ENCODE data around the gene P2RX2. TPM values are rescaled to one million over a fixed set of nuclear protein-coding genes. Genes with fewer than 3 reads are reported as not detected.

The P2RX2 gene
- total RNA-seq, 1 donor = not detected

- TF ChIP-seq CTCF (IDR thresholded peaks at IDR 0.05; ENCODE audit: extremely low read depth, low read depth, low read length) = no peak
- Histone ChIP-seq H3K4me2 (ENCODE audit: insufficient read depth, low read length) (peak overlapping the region; percentile 81), H2AFZ (ENCODE audit: low read length) (peak overlapping the region; percentile 78), H3K9me3 (ENCODE audit: low read depth, low read length) (peaks cover 2% of the 10 kb centered on the region), H3K4me3 (ENCODE audit: insufficient read depth, low read length) (peak overlapping the region; percentile 60), H3K27me3 (ENCODE audit: insufficient read depth, low read length) (no peaks in the 10 kb centered on the region), H4K20me1 (ENCODE audit: insufficient read depth, low read length) (no peaks in the 10 kb centered on the region), H3K27ac (ENCODE audit: low read depth, low read length) (no peak overlapping the region), H3K36me3 (ENCODE audit: insufficient read depth, low read length) (no peaks in the 10 kb centered on the region), H3K79me2 (ENCODE audit: insufficient read depth, low read length) (no peaks in the 10 kb centered on the region), H3K4me1 (ENCODE audit: insufficient read depth, low read length) (peaks cover 2% of the 10 kb centered on the region)
- DNase-seq (ENCODE audit: insufficient read length, low spot score, missing footprints) = no peak
Measured at GRCh38 chr12:132593521-132593920, 25.1 kb upstream of the P2RX2 start.

DNA sequence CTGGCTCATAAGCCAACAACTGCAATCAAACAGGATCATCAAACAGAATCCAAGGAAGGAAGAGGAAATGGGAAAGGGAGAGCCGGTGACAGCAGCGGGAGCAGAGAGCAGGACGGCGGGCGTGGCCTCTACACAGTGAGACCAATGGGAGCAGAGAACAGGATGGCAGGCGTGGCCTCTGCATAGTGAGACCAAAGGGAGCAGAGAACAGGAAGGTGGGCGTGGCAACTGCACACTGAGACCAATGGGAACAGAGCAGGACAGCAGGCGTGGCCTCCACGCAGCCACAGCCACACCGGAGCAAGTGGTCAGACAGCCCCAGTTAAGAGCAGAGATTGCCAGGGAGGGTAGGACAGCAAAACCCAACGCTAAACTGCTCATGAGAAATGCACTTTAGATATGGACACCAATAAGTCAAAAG lies 24.6 kb upstream of the P2RX2 start:
- Histone ChIP-seq H3K27me3 (ENCODE audit: insufficient read depth, low read length) (no peaks in the 10 kb centered on the region), H3K79me2 (ENCODE audit: insufficient read depth, low read length) (no peaks in the 10 kb centered on the region), H3K4me1 (ENCODE audit: insufficient read depth, low read length) (peaks cover 6% of the 10 kb centered on the region), H3K4me3 (ENCODE audit: insufficient read depth, low read length) (peak overlapping the region; percentile 60), H4K20me1 (ENCODE audit: insufficient read depth, low read length) (no peaks in the 10 kb centered on the region), H2AFZ (ENCODE audit: low read length) (peak overlapping the region; percentile 78), H3K36me3 (ENCODE audit: insufficient read depth, low read length) (no peaks in the 10 kb centered on the region), H3K4me2 (ENCODE audit: insufficient read depth, low read length) (peak overlapping the region; percentile 81), H3K9me3 (ENCODE audit: low read depth, low read length) (peaks cover under 1% of the 10 kb centered on the region), H3K27ac (ENCODE audit: low read depth, low read length) (no peak overlapping the region)
- peak; percentile 99 for DNase-seq (ENCODE audit: insufficient read length, low spot score, missing footprints)
- TF ChIP-seq CTCF (IDR thresholded peaks at IDR 0.05; ENCODE audit: extremely low read depth, low read depth, low read length) = no peak

DNA sequence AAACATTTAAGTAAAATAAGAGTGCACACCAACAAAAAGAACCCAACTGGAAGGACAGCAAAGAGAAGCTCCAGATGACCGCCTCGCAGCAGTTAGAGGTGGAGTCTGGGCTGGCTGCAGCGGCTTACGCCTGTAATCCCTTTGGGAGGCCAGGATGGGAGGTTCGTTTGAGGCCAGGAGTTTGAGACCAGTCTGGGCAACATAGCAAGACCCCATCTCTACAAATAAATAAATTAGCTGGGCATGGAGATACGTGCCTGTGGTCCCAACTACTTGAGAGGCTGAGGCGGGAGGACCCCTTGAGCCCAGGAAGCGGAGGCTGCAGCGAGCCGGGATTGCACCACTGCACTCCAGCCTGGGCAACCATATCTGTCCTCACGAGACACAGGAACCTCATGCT lies 23.4 kb upstream of the P2RX2 start:
- Histone ChIP-seq H3K36me3 (ENCODE audit: insufficient read depth, low read length) (no peaks in the 10 kb centered on the region), H3K4me2 (ENCODE audit: insufficient read depth, low read length) (no peak overlapping the region)

GRCh38 chr12:132596016-132596415 lies 22.6 kb upstream of the P2RX2 start:
- peaks cover 10% of the 10 kb centered on the region for H3K4me1 ChIP-seq (ENCODE audit: insufficient read depth, low read length)
- H3K27me3 ChIP-seq (ENCODE audit: insufficient read depth, low read length) = no peaks in the 10 kb centered on the region
- no peaks in the 10 kb centered on the region for H3K36me3 ChIP-seq (ENCODE audit: insufficient read depth, low read length)
- no peaks in the 10 kb centered on the region for H3K79me2 ChIP-seq (ENCODE audit: insufficient read depth, low read length)
- H4K20me1 ChIP-seq (ENCODE audit: insufficient read depth, low read length) = no peaks in the 10 kb centered on the region
- no peak overlapping the region for H3K27ac ChIP-seq (ENCODE audit: low read depth, low read length)
- no peak overlapping the region for H2AFZ ChIP-seq (ENCODE audit: low read length)
- no peak overlapping the region for H3K4me2 ChIP-seq (ENCODE audit: insufficient read depth, low read length)
- TF ChIP-seq CTCF (IDR thresholded peaks at IDR 0.05; ENCODE audit: extremely low read depth, low read depth, low read length) = no peak
- no peak overlapping the region for H3K4me3 ChIP-seq (ENCODE audit: insufficient read depth, low read length)
- no peaks in the 10 kb centered on the region for H3K9me3 ChIP-seq (ENCODE audit: low read depth, low read length)
- no peak for DNase-seq (ENCODE audit: insufficient read length, low spot score, missing footprints)

More for the DNA sequence above, 23.4 kb upstream of the P2RX2 start:
- no peak for TF ChIP-seq CTCF (IDR thresholded peaks at IDR 0.05; ENCODE audit: extremely low read depth, low read depth, low read length)
- no peak overlapping the region for H3K4me3 ChIP-seq (ENCODE audit: insufficient read depth, low read length)
- no peaks in the 10 kb centered on the region for H3K9me3 ChIP-seq (ENCODE audit: low read depth, low read length)
- no peak overlapping the region for H3K27ac ChIP-seq (ENCODE audit: low read depth, low read length)
- H3K79me2 ChIP-seq (ENCODE audit: insufficient read depth, low read length) = no peaks in the 10 kb centered on the region
- H3K4me1 ChIP-seq (ENCODE audit: insufficient read depth, low read length) = peaks cover 6% of the 10 kb centered on the region
- H4K20me1 ChIP-seq (ENCODE audit: insufficient read depth, low read length) = no peaks in the 10 kb centered on the region
- no peaks in the 10 kb centered on the region for H3K27me3 ChIP-seq (ENCODE audit: insufficient read depth, low read length)
- no peak overlapping the region for H2AFZ ChIP-seq (ENCODE audit: low read length)
- no peak for DNase-seq (ENCODE audit: insufficient read length, low spot score, missing footprints)

Data from osteoblast (primary cell).